Left ventricle myocardium inferior (tissue), 1 donor: ENCODE data around the gene EGLN1. TPM values are rescaled to one million over a fixed set of nuclear protein-coding genes. Genes with fewer than 3 reads are reported as not detected.

Experiments
- DNase-seq: peaks from one replicate; pipeline ENCODE4 v3.0.0-alpha.2; 2020
- H3K27ac ChIP-seq: fragments of 200-600 bp; replicated peaks from 2 replicates; pipeline ENCODE4 v1.8.0; 2021
- H3K27me3 ChIP-seq: fragments of 200-600 bp; 2 replicates; pipeline ENCODE4 v1.8.0; 2021; ENCODE audit warnings: low read depth
- H3K36me3 ChIP-seq: fragments of 200-600 bp; 2 replicates; pipeline ENCODE4 v1.8.0; 2021
- H3K4me1 ChIP-seq: fragments of 200-600 bp; 2 replicates; pipeline ENCODE4 v1.8.0; 2021
- H3K4me3 ChIP-seq: fragments of 200-600 bp; 2 replicates; pipeline ENCODE4 v1.8.0; 2021; ENCODE audit warnings: mild to moderate bottlenecking, moderate library complexity
- H3K9me3 ChIP-seq: fragments of 200-600 bp; replicated peaks from 2 replicates; pipeline ENCODE4 v1.8.0; 2021
- intact Hi-C: fragments of 100-400 bp; cut with micrococcal nuclease; formaldehyde crosslinking; loops from one replicate; pipeline ENCODE4 v1.11.0; 2022
- total RNA-seq: library from RNA; stranded (reverse); fragmentation: NEBNext Ultra II Directional; extraction: Animal tissue kit (Norgen Biotek cat#: 25700); gene quantifications from one replicate; pipeline ENCODE4 v1.2.1, GENCODE V29; 2021
- TF ChIP-seq, protein P1 (sequence below): fragments of 200-600 bp; IDR thresholded peaks from 2 replicates; pipeline ENCODE4 v1.8.0; 2021; ENCODE audit warnings: antibody characterized with exemption, mild to moderate bottlenecking, borderline replicate concordance
- donor health status: DM: no; HTN: yes; CAD: no; lungs with severe emphysema.

EGLN1 gene
- total RNA-seq, 1 donor from 2014 or later, result 83.2 TPM

DNA sequence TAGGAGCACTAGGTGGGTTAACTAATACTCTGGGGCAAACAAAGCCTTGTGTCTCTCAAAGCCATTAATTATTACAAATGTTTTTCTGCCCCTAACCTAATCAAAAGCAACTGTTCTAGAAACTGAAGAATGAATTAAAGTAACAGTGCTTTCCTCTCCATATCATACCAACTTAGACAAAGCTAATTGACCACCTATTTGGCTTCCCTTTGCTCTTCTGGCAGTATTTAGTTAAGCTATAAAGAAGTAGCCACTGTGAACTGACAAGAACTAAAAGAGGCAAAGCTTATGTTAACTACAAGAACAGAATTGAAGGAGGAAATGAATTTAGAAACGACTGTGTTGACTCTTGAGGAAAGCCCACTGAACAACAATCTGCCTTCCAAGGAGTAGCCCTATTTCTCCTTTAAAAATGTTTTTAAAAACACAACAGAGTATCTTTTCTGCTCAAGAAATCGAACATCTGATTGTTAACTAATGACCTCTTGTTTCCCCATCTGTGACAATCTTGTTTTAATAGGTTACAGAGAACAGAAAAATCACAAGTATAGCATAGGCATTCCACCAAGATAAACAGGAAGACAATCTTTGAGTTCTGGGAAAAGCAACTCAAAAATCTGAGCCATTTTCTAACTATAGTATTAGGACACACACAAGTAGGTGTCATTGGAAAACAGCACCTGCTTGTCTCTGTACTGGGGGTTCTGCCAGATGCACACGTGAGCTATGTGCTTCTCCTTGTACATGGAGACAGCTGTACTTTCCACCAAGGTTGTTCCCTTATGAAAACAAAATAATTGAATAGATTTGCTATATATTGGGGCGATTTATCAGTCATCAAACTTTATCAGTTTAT lies 3.1 kb upstream of the EGLN1 start:
- H3K4me3 ChIP-seq, result no peak overlapping the region

DNA sequence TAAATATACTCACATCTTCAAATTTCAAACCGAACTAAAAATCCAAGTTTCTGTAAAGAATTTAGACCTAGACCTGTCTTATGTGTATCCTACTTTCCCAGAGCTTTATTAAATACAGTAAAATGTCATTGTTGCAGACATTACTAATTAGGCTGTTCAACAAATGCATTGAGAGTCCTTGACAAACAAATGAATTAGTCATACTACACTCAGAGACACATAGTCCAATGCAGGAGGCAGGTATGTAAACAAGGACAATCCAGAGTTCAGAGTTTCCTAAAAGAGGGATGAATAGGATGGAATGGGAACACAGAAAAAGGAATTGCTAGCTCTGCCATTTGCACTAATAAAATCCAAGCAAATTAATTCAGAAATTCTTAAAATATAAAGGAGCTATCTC lies 1.6 kb upstream of the EGLN1 start:
- no peaks in the 10 kb centered on the region for H3K36me3 ChIP-seq
- H3K27ac ChIP-seq, result peak overlapping the region; percentile 100
- no peaks in the 10 kb centered on the region for H3K27me3 ChIP-seq
- H3K4me1 ChIP-seq, result peaks cover 64% of the 10 kb centered on the region
- intact Hi-C loops, result no loop called here
- H3K9me3 ChIP-seq, result no peaks in the 10 kb centered on the region
- DNase-seq, result no peak
- peak overlapping the region; percentile 85 for H3K4me3 ChIP-seq
- TF ChIP-seq, protein P1, sequence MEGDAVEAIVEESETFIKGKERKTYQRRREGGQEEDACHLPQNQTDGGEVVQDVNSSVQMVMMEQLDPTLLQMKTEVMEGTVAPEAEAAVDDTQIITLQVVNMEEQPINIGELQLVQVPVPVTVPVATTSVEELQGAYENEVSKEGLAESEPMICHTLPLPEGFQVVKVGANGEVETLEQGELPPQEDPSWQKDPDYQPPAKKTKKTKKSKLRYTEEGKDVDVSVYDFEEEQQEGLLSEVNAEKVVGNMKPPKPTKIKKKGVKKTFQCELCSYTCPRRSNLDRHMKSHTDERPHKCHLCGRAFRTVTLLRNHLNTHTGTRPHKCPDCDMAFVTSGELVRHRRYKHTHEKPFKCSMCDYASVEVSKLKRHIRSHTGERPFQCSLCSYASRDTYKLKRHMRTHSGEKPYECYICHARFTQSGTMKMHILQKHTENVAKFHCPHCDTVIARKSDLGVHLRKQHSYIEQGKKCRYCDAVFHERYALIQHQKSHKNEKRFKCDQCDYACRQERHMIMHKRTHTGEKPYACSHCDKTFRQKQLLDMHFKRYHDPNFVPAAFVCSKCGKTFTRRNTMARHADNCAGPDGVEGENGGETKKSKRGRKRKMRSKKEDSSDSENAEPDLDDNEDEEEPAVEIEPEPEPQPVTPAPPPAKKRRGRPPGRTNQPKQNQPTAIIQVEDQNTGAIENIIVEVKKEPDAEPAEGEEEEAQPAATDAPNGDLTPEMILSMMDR, result no peak

More for the DNA sequence above, 3.1 kb upstream of the EGLN1 start:
- Histone ChIP-seq H3K27me3 (no peaks in the 10 kb centered on the region), H3K9me3 (no peaks in the 10 kb centered on the region), H3K27ac (peak overlapping the region; percentile 100), H3K36me3 (no peaks in the 10 kb centered on the region), H3K4me1 (peaks cover 49% of the 10 kb centered on the region)
- peak; percentile 65 for DNase-seq
- TF ChIP-seq, protein P1, result no peak
- intact Hi-C loops, result no loop called here

DNA sequence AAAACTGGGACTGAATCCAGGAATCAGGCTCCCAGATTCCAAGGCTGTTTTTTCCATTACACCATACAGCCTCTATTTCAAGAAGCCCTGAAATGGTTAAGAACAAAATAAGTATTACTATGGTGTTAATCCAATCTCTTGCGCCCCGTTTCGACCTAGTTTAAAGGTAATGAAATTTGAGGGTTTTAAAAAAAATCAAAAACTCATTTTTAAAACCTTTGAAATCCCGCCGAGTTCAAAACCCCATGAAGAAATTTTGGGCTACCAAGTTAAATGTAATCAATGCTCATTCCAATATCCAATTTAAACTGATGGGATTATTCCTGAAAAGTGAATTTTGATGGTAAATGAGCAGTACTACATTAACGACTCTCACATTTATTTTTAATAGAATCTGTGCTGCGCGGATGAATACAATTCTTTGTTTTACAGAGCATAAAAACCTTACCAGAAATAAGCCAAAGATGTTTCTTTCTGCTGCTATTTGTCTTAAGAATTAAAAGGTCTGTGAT lies 767 bp upstream of the EGLN1 start:
- Histone ChIP-seq H3K36me3 (no peaks in the 10 kb centered on the region), H3K4me3 (peak overlapping the region; percentile 85), H3K9me3 (no peaks in the 10 kb centered on the region), H3K27ac (peak overlapping the region; percentile 100), H3K4me1 (peaks cover 72% of the 10 kb centered on the region), H3K27me3 (no peaks in the 10 kb centered on the region)
- TF ChIP-seq, protein P1, result no peak
- intact Hi-C loops, result no loop called here
- no peak for DNase-seq

GRCh38 chr1:231421546-231421970 lies 529 bp downstream of the EGLN1 start:
- peaks cover 85% of the 10 kb centered on the region for H3K4me1 ChIP-seq
- no peaks in the 10 kb centered on the region for H3K27me3 ChIP-seq
- H3K36me3 ChIP-seq, result no peaks in the 10 kb centered on the region
- peak overlapping the region; percentile 85 for H3K4me3 ChIP-seq
- intact Hi-C loops, result no loop called here
- TF ChIP-seq, protein P1, result no peak
- H3K27ac ChIP-seq, result peak overlapping the region; percentile 100
- H3K9me3 ChIP-seq, result no peaks in the 10 kb centered on the region
- peak; percentile 44 for DNase-seq

- H3K36me3 ChIP-seq, result no peaks in the 10 kb centered on the region
- peaks cover 90% of the 10 kb centered on the region for H3K4me1 ChIP-seq
- intact Hi-C loops, result no loop called here
- H3K27ac ChIP-seq, result peak overlapping the region; percentile 100
- TF ChIP-seq, protein P1, result no peak
- DNase-seq, result peak; percentile 48
- H3K9me3 ChIP-seq, result no peaks in the 10 kb centered on the region
- peak overlapping the region; percentile 85 for H3K4me3 ChIP-seq
- no peaks in the 10 kb centered on the region for H3K27me3 ChIP-seq
Observed at GRCh38 chr1:231420959-231421545, 1.0 kb downstream of the EGLN1 start.
